Activated CD4-positive, alpha-beta T cell treated with anti-CD3 and anti-CD28 coated beads for 36 hours (primary cell): Measurements from ENCODE around the gene CLEC16A. TPM values are rescaled to one million over a fixed set of nuclear protein-coding genes. Genes with fewer than 3 reads are reported as not detected.

Source experiments
- ATAC-seq: fragments of 200-7000 bp; cut with Tn5 transposase; one replicate; pipeline ENCODE4 v1.10.0; 2021; ENCODE audit warnings: mild to moderate bottlenecking, moderate library complexity
- CTCF ChIA-PET: fragments of 350-600 bp; sonication (Branson Sonifier 250); formaldehyde crosslinking; loops from one replicate; lab custom pipeline; 2021; ENCODE audit warnings: antibody characterized with exemption; lab: Charles Lee
- POLR2A ChIA-PET: fragments of 350-600 bp; sonication (Branson Sonifier 250); formaldehyde crosslinking; loops from one replicate; lab custom pipeline; 2021; ENCODE audit warnings: antibody characterized with exemption, inconsistent platforms; lab: Charles Lee
- DNase-seq: peaks from one replicate; pipeline ENCODE4 v3.0.0-alpha.2; 2020
- H3K27ac Mint-ChIP-seq: one replicate; pipeline ENCODE4 v1.8.0; 2021; ENCODE audit warnings: mixed read lengths
- H3K27me3 Mint-ChIP-seq: one replicate; pipeline ENCODE4 v1.8.0; 2021; ENCODE audit warnings: mixed read lengths
- H3K36me3 Mint-ChIP-seq: one replicate; pipeline ENCODE4 v1.8.0; 2021; ENCODE audit warnings: low read depth, mixed read lengths
- H3K4me1 Mint-ChIP-seq: one replicate; pipeline ENCODE4 v1.8.0; 2021; ENCODE audit warnings: mixed read lengths
- H3K4me3 Mint-ChIP-seq: one replicate; pipeline ENCODE4 v1.8.0; 2021; ENCODE audit warnings: mild to moderate bottlenecking, moderate library complexity, mixed read lengths
- H3K9me3 Mint-ChIP-seq: one replicate; pipeline ENCODE4 v1.8.0; 2021; ENCODE audit warnings: low read depth, mixed read lengths
- intact Hi-C, 2 experiments: fragments of 100-400 bp; cut with DNase I in 1 of 2; cut with micrococcal nuclease in 1 of 2; formaldehyde crosslinking; loops; one replicate each; pipeline versions ENCODE4 v1.14.2 to v1.15.1; 2022 to 2024; cut with DNase I, micrococcal nuclease
- total RNA-seq, 2 experiments: library from RNA; stranded (reverse); gene quantifications; one replicate each; pipeline ENCODE4 v1.2.3, GENCODE V29; 2021

The CLEC16A gene
- total RNA-seq, 2 experiments from 2014 or later: 23.5 to 25.4 TPM

- Mint-ChIP-seq H3K4me1 (peaks cover 53% of the 10 kb centered on the region), H3K27ac (no peak overlapping the region), H3K36me3 (peaks cover 40% of the 10 kb centered on the region), H3K4me3 (no peak overlapping the region), H3K27me3 (no peaks in the 10 kb centered on the region), H3K9me3 (no peaks in the 10 kb centered on the region)
- ChIA-PET CTCF (interaction anchor here (0.7 to 1.6 kb wide), 3 partner anchors 8 to 1094 kb away, joined by 3 to 6 read pairs (median 3); no protein-coding TSS in a partner anchor), POLR2A (no interaction called here)
- no peak for ATAC-seq
- DNase-seq: no peak
- intact Hi-C loops: no loop called here
Measured at GRCh38 chr16:10934325-10935107, 9.8 kb upstream of the CLEC16A start.

DNA sequence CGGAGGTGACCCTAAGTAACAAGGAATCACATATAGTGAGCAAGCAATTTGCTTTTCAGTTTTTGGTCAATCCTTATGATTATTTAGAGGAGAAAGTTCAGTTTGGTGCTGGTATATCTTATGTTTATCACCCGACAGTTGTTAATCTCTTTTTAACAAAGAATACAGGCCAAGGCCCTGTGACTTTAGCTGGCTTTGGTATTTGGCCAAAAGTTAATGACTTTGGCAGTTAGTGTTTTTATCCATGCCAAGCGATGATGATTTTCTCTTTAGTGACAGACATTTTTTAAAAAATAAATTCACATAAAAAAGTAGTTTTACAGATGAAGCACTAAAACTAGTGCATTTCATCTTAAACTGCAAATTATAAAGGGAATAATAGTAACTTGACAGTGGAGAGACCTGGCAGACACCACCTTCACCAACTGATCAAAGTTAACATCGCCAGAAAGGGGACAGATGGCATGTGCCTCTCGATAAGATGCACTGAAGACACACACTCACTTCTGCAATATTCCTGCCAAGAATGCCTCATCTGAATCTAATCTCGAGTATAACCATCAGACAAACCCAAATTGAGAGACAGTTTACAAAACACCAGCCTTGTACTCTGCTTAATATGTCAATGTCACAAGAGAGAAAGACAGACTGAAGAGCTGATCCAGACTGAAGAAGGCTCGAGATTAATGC is 9.0 kb upstream of the CLEC16A start:
- intact Hi-C loops: no loop called here
- Mint-ChIP-seq H3K27ac (no peak overlapping the region), H3K4me1 (peaks cover 60% of the 10 kb centered on the region), H3K36me3 (peaks cover 41% of the 10 kb centered on the region), H3K9me3 (no peaks in the 10 kb centered on the region), H3K27me3 (no peaks in the 10 kb centered on the region), H3K4me3 (no peak overlapping the region)
- ATAC-seq: no peak
- ChIA-PET CTCF (interaction anchor here (1.1 to 1.6 kb wide), 2 partner anchors 9 to 17 kb away, joined by 3 to 6 read pairs; no protein-coding TSS in a partner anchor), POLR2A (no interaction called here)
- no peak for DNase-seq

DNA sequence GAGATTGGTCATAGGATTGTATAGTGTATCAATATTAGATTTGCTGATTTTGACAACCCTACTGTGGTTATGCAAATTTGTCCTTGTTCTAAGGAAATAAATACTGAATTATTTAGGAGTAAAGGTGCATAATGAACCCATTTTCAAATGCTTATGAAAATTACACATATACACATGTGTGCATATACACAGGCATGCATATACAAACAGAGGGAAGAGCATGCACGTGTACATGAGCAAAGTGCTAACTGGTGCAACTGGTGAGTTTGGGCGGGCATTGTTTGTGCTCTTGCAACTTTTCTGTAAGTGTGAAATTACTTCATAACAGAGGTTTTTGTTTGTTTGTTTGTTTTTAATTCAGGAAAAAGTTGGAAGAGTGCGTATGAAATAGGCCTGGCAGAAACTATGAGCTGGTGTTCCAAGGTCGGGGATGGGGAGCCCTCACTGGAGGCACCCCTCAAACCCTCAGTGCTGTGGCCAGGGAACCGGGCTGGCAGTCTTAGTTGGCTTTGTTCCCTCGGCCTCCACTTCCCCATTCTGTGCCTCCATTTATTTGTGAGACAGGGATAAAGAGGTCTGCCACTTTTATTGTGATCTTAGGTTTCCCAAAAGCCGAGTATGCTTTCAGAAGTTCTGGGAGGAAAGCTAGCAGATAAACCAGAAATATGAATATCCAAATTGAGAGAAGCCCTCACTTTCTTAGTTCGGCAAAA is 7.9 kb upstream of the CLEC16A start:
- DNase-seq: no peak
- peaks cover 45% of the 10 kb centered on the region for H3K36me3 Mint-ChIP-seq
- H3K27me3 Mint-ChIP-seq: no peaks in the 10 kb centered on the region
- CTCF ChIA-PET: interaction anchor here (0.6 to 1.1 kb wide), 5 partner anchors 65 to 424 kb away, joined by 3 to 4 read pairs (median 3); no protein-coding TSS in a partner anchor
- no peak for ATAC-seq
- POLR2A ChIA-PET: no interaction called here
- H3K9me3 Mint-ChIP-seq: no peaks in the 10 kb centered on the region
- intact Hi-C loops: no loop called here
- H3K4me3 Mint-ChIP-seq: no peak overlapping the region
- H3K4me1 Mint-ChIP-seq: peaks cover 66% of the 10 kb centered on the region
- no peak overlapping the region for H3K27ac Mint-ChIP-seq

DNA sequence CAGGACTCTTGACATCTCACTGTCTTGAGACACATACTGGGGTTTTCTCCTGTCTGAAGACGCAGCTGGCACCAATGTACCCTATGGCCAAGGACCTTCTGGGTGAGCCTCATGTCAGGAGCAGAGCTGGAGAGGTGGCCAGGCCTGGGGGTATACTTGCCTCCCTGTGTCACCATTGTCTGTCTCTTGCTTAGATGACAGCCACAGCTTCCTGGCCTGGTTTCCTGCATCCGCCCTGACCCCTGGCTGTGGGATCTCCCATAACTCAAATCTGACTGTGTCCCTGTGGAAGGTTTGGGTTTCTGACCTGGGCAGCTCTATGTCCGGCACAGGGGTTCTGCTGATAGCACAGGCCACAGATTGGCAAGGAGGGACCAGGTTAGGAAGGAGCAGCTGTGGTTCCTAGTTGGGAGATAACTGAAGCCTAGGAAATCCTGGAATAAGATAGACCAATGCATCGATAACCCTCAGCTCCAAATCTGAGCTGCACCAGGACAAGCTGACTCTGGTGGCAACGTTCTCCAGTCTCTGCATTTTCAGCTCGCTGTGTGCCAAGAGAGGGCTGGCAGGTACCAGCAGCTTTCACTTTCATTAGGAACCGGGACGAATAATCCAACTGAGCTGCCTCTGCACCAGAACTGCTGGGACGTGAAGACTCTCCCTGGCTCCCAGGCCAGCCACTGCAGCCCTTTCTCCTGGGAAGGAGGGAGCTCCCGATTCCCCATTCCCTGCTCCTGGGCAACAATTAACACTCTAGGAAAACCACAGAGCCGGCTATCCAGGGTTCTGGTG is 7.1 kb upstream of the CLEC16A start:
- ATAC-seq (no peak), DNase-seq (peak; percentile 30)
- intact Hi-C loops: no loop called here
- H3K36me3 Mint-ChIP-seq: peaks cover 43% of the 10 kb centered on the region
- CTCF ChIA-PET: interaction anchor here (0.7 to 1.1 kb wide), 8 partner anchors 16 to 425 kb away, joined by 3 to 4 read pairs (median 3); no protein-coding TSS in a partner anchor
- POLR2A ChIA-PET: no interaction called here
- H3K9me3 Mint-ChIP-seq: no peaks in the 10 kb centered on the region
- peak overlapping the region; percentile 95 for H3K4me3 Mint-ChIP-seq
- H3K27me3 Mint-ChIP-seq: no peaks in the 10 kb centered on the region
- H3K27ac Mint-ChIP-seq: peak overlapping the region; percentile 66
- peaks cover 66% of the 10 kb centered on the region for H3K4me1 Mint-ChIP-seq

DNA sequence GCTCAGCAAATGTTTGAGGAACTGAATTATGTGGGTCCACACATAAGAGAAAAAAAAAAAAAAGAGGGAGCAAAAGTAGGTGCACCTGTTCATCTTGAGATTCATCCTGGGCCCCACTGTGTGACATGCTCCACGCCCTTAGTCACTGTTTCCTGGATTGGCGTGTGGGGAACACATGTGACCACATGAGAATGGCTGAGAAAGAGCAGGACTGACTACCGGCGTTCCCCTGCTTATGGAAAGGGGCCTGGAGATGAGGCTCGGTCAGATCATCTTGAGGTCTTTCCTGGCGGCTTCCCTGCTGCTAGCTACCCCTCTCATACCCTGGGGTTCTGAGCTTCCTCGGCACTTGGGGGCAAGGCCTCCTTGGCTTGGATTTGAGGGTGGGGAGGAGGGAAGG is 6.0 kb upstream of the CLEC16A start:
- Mint-ChIP-seq H3K9me3 (no peaks in the 10 kb centered on the region), H3K27me3 (no peaks in the 10 kb centered on the region), H3K4me1 (peaks cover 73% of the 10 kb centered on the region), H3K4me3 (peak overlapping the region; percentile 95), H3K36me3 (peaks cover 41% of the 10 kb centered on the region), H3K27ac (peak overlapping the region; percentile 75)
- ChIA-PET POLR2A (interaction anchor here (0.7 kb wide), 2 partner anchors 167 to 313 kb away, joined by 3 read pairs; no protein-coding TSS in a partner anchor), CTCF (no interaction called here)
- ATAC-seq: peak; percentile 47
- intact Hi-C loops: no loop called here
- peak; percentile 77 for DNase-seq

GRCh38 chr16:10938796-10939648 is 5.3 kb upstream of the CLEC16A start:
- H3K36me3 Mint-ChIP-seq: peaks cover 37% of the 10 kb centered on the region
- H3K9me3 Mint-ChIP-seq: no peaks in the 10 kb centered on the region
- peak overlapping the region; percentile 75 for H3K27ac Mint-ChIP-seq
- no peak for DNase-seq
- intact Hi-C loops: no loop called here
- H3K4me3 Mint-ChIP-seq: peak overlapping the region; percentile 95
- ChIA-PET POLR2A (interaction anchor here (0.7 kb wide), 1 partner anchor 166 kb away, joined by 3 read pairs; no protein-coding TSS in a partner anchor), CTCF (interaction anchor here (2.6 kb wide), 1 partner anchor 11 kb away, joined by 9 read pairs; no protein-coding TSS in a partner anchor)
- ATAC-seq: no peak
- peaks cover 75% of the 10 kb centered on the region for H3K4me1 Mint-ChIP-seq
- no peaks in the 10 kb centered on the region for H3K27me3 Mint-ChIP-seq

DNA sequence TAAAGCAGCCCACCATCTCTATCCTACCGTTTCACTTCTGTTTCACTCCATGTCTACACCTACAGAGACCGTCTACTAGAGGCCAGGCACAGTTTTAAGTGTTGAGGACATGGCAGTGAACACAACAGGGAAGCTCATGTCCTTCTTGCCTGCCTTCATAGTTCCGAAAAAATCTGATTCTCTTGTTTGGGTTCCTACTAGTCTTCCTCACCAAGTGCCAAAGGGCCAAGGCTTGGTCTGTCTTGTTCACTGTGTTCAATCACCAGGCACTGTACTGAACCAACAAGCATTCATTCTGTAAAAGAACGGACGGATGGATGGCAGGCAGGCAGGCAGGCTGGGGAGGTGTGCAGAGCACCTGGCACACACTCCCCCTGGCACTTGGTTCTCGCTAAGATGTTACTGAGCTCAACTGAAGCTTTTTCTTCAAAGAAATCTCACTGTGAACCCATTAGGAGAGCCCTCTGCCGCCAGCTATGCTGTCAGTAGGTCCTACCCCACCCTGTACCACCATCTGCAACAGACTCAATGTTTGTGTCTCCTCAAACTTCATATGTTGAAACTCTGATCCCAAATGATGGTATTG is 4.6 kb upstream of the CLEC16A start:
- Mint-ChIP-seq H3K36me3 (peaks cover 37% of the 10 kb centered on the region), H3K9me3 (no peaks in the 10 kb centered on the region), H3K27me3 (no peaks in the 10 kb centered on the region), H3K4me3 (peak overlapping the region; percentile 95), H3K27ac (peak overlapping the region; percentile 75), H3K4me1 (peaks cover 74% of the 10 kb centered on the region)
- DNase-seq (no peak), ATAC-seq (no peak)
- intact Hi-C loops: loop anchor here (5.0 to 10.0 kb wide), 6 partner anchors 197 to 1975 kb away; partner anchors contain the start of genes HAPSTR1 (in 1 of the 2), NUBP1 (in 1 of the 2), SNX29 (in 1 of the 2) and USP7 (in 1 of the 2)
- CTCF ChIA-PET: interaction anchor here (2.6 kb wide), 1 partner anchor 10 kb away, joined by 9 read pairs; no protein-coding TSS in a partner anchor
- POLR2A ChIA-PET: no interaction called here

- ChIA-PET CTCF (interaction anchor here (0.7 to 2.6 kb wide), 4 partner anchors 9 to 338 kb away, joined by 3 to 9 read pairs (median 3); no protein-coding TSS in a partner anchor), POLR2A (interaction anchor here (0.6 kb wide), 1 partner anchor 341 kb away, joined by 4 read pairs; no protein-coding TSS in a partner anchor)
- intact Hi-C loops: loop anchor here (5.0 to 10.0 kb wide), 6 partner anchors 198 to 1976 kb away; partner anchors contain the start of genes HAPSTR1 (in 1 of the 2), NUBP1 (in 1 of the 2), SNX29 (in 1 of the 2) and USP7 (in 1 of the 2)
- Mint-ChIP-seq H3K27ac (peak overlapping the region; percentile 72), H3K4me3 (peak overlapping the region; percentile 95), H3K27me3 (no peaks in the 10 kb centered on the region), H3K36me3 (peaks cover 34% of the 10 kb centered on the region), H3K4me1 (peaks cover 75% of the 10 kb centered on the region), H3K9me3 (no peaks in the 10 kb centered on the region)
- ATAC-seq: no peak
- DNase-seq: peak; percentile 37
Measured at GRCh38 chr16:10940501-10941079, 3.8 kb upstream of the CLEC16A start.
